Measurements from ENCODE around the gene TUBB2A. TPM values are rescaled to one million over a fixed set of nuclear protein-coding genes. Genes with fewer than 3 reads are reported as not detected.
"Not testable (repeated sequence)": the region's sequence is repeated elsewhere in the genome, so short reads cannot be mapped to it uniquely, and the experiment has no call there.

Gene TUBB2A
- total RNA-seq, 1 donor from 2014 or later, result 64.5 TPM

- DNase-seq (ENCODE audit: low spot score), result no peak
- no peak for ATAC-seq
Observed at GRCh38 chr6:3183066-3183465, 25.7 kb upstream of the TUBB2A start.

GRCh38 chr6:3181105-3181504, 23.8 kb upstream of the TUBB2A start:
- ATAC-seq, result no peak
- no peak for DNase-seq (ENCODE audit: low spot score)

- not testable (repeated sequence) for DNase-seq (ENCODE audit: low spot score)
- ATAC-seq, result peak; percentile 83
Observed at GRCh38 chr6:3179945-3180344, 22.6 kb upstream of the TUBB2A start.

DNA sequence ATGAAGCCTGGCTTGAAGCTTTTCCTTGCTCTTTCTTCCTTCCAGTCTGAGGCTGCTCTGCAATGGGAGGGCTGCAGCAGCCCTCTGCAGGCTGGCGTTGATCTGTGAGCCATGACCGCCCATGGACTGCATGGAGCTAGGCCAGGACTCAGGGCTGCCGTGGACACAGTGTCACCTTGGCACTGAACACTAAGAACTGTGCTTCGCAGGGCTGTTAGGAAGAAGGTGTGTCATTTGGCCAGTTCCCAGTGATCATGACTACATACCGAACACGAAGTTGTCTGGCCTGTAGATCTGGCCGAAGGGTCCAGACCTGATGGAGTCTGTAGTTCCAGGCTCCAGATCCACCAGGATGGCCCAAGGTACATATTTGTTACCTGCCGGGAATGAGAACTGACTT, 21.3 kb upstream of the TUBB2A start:
- peak; percentile 78 for ATAC-seq

GRCh38 chr6:3176562-3177355, 19.4 kb upstream of the TUBB2A start:
- no peak for DNase-seq (ENCODE audit: low spot score)
- no peak for ATAC-seq

More for the DNA sequence above, 21.3 kb upstream of the TUBB2A start:
- not testable (repeated sequence) for DNase-seq (ENCODE audit: low spot score)

GRCh38 chr6:3175715-3176402, 18.5 kb upstream of the TUBB2A start:
- no peak for ATAC-seq
- no peak for DNase-seq (ENCODE audit: low spot score)

GRCh38 chr6:3173636-3174089, 16.3 kb upstream of the TUBB2A start:
- not testable (repeated sequence) for ATAC-seq; DNase-seq (ENCODE audit: low spot score)

DNA sequence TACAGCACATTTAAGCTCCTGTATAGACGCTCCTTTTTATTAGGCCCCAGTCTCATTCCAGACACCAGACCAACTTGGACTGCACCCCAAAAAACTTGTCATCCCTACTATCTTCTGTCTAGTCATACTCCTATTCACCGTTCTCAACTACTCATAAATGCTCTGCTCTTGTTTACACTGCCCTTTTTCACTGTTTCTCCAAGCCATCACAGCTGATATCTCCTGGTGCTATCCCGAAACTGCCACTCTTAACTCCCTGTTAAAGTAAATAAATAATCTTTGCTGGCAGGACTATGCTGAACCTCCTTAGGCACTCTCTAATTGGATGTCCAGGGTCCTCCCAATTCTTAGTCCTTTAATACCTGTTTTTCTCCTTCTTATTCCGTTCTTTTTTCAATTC, 15.4 kb upstream of the TUBB2A start:
- ATAC-seq; DNase-seq (ENCODE audit: low spot score): not testable (repeated sequence)

DNA sequence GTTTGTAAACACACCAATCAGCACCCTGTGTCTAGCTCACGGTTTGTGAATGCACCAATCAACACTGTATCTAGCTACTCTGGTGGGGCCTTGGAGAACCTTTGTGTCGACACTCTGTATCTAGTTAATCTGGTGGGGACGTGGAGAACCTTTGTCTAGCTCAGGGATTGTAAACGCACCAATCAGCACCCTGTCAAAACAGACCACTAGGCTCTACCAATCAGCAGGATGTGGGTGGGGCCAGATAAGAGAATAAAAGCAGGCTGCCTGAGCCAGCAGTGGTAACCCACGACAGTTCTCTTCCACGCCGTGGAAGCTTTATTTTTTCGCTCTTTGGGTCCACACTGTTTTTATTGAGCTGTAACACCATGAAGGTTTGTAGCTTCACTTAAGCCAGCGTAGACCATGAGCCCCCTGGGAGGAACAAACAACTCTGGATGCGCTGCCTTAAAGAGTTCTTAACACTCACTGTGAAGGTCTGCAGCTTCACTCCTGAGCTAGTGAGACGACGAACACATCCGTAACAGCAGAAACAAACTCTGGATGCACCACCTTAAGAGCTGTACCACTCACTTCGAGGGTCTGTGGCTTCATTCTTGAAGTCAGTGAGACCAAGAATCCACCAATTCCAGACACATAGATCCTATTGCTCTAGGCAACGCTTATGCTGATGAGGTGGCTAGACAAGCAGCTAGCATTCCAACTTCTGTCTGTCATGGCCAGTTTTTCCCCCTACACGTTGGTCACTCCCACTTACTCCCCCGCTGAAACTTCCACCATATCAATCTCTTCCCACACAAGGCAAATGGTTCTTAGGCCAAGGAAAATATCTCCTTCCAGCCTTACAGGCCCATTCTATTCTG, 14.2 kb upstream of the TUBB2A start:
- DNase-seq (ENCODE audit: low spot score); ATAC-seq: not testable (repeated sequence)

GRCh38 chr6:3170676-3171075, 13.3 kb upstream of the TUBB2A start:
- ATAC-seq; DNase-seq (ENCODE audit: low spot score): not testable (repeated sequence)

DNA sequence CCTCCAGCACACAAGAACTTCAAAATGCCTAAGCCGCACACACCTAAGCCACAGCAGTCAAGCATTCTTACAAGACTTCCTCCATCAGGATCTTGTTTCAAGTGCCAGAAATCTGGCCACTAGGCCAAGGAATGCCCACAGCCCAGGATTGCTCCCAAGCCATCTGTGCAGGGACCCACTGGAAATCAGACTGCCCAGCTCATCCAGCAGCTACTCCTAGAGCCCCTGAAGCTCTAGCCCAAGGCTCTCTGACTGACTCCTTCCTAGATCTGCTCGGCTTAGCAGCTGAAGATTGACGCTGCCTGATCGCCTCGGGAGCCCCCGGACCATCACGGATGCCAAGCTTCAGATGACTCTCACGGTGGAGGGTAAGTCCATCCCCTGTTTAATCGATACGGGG, 10.7 kb upstream of the TUBB2A start:
- DNase-seq (ENCODE audit: low spot score); ATAC-seq: not testable (repeated sequence)

GRCh38 chr6:3166535-3167225, 9.3 kb upstream of the TUBB2A start:
- DNase-seq (ENCODE audit: low spot score); ATAC-seq: not testable (repeated sequence)

DNA sequence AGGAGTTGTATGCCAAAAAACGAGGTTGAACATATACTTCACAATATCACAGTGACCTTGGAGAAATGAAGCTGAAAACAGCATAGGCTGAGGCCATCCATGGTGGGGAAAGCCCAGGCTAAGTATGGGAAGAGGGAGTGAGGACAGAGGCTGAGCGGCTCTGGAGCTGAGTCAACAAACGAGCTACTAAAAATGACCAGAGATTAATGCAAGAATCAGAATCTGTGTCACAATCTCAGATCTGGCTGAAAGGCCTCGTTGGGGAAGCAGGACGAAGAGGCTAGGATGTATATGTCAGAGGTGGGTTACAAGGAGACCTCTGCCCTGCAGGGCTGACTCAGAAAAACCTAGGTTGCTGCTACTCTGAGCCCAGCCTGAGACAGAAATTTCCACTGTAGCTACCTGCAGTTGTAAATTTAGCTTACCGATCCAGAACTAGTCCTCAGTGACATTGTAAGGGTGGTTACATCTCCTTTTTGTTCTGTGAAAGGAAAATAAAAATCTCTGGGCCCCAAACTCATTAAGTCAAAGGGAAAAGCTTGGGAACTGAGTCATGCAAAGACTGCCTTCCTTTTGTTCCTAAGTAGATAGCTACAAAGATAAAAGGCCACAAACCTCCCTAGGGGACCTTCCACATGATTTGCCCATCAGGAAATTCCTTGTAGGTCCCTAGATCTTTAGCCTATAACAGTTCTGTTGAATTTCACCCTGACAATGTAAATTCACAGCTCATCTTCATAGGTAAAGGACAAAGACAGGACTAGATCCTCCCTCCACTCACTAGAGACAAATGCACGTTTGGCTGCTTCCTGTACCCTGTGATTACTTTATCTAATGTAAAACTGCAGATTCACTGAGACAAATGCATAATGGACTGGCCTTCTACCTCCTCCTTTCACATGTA, 8.5 kb upstream of the TUBB2A start:
- no peak for DNase-seq (ENCODE audit: low spot score)
- ATAC-seq, result no peak

DNA sequence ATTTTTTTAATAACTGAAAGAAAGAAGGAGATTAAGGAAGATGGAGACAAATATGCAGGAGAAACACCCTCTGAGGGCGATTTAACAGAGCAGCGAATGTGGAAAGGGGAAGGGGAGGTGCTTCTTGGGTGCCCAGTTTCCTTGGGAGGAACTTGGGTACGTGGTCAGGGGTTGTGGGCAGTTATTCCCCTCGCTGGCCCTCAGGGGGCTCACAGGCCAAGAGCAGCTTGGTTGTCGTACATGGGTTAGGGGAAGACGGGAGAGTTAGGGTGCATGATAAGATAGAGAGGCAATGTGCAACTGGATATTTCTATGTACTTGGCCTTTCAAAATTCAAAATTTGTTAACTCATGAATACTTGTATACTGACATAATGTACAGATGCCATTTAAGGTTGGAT, 7.0 kb upstream of the TUBB2A start:
- no peak for DNase-seq (ENCODE audit: low spot score)
- ATAC-seq, result no peak

DNA sequence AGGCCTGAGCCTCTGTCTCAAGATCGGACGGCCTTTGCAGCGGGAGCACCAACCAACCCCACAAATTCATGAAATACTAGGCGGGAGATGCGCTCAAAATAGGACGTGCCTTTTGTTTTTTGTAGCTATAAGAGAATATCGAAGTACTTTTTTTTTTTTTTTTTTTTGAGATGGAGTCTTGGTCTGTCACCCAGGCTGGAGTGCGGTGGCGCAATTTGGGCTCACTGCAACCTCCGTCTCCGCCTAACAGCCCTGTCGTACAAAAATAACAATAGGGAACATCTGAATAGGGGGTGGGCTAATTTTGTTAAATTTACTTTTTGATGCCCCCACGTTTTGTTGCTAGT, 5.9 kb upstream of the TUBB2A start:
- ATAC-seq (peak; percentile 2), DNase-seq (ENCODE audit: low spot score) (no peak)

DNA sequence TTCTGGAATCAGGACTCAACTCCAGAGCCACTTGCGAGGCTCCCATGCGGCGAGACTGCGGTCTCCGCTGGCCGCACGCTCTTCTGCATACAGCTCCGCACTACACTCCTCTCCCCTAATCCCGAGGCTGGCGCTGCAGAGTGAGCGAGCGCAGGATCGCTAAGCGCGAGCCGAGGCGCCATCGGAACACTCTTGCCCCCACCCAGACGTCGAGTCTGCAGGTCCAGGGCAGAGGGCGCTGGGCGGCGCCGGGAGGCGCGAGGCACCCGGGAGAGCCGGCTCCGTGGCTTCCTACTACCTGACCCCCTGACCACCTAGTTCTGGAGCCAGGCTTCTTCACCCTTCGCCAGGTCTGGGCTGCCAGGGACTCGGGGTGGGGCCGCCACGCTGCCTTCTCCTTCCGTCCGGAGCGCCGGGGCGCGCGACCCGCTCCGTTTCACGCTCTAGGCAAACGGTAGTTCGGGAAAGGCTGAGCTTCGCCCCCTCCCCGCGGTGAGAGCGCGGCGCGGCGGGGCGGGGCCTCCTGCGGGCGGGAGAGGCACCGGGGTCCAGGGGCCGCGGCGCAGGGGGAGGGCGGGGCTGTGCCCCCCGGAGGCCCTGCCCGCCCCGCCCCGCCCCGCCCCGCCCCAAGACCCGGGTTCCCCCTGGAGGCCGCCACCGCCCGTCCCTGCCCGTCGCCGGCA, 5.4 kb upstream of the TUBB2A start:
- DNase-seq (ENCODE audit: low spot score), result peak; percentile 84
- ATAC-seq, result peak; percentile 91

DNA sequence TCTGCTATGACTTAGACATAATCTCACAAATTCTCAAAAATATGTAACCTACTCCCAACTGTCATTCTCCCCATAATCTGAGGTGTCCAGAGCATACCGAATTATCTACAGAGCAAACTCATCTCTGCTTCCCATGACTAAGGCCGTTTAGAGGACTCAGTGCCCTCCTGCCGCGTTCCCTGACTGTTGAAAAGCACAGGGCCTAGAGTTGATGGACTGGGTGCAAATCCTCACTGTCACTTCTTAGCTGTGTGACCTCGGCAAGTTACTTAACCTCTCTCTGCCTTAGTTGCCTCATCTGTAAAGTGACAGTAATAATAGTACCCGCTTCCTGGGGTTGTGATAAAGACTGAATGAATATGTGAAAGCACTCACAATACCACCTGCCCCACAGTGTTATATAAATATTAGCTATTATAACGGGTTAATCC, 4.7 kb upstream of the TUBB2A start:
- ATAC-seq (no peak), DNase-seq (ENCODE audit: low spot score) (no peak)

- DNase-seq (ENCODE audit: low spot score), result no peak
- no peak for ATAC-seq
Observed at GRCh38 chr6:3159805-3160781, 2.7 kb upstream of the TUBB2A start.

Measured in left lobe of liver (tissue), 2 donors.